GM19035 (cell line): ENCODE measurements around the gene NLRP1.

ENCODE experiments used
- ATAC-seq: cut with Tn5 transposase; IDR thresholded peaks from one replicate; pipeline ENCODE4 v1.9.1; 2021; ENCODE audit not compliant: unreplicated experiment

NLRP1 gene

GRCh38 chr17:5584383-5585286 is at the start of gene NLRP1:
Gene NLRP1, minus strand, starts transcription at chr17:5584509. Its CDS starts 552 bp downstream, at chr17:5583957.
- peak; percentile 86 for ATAC-seq

DNA sequence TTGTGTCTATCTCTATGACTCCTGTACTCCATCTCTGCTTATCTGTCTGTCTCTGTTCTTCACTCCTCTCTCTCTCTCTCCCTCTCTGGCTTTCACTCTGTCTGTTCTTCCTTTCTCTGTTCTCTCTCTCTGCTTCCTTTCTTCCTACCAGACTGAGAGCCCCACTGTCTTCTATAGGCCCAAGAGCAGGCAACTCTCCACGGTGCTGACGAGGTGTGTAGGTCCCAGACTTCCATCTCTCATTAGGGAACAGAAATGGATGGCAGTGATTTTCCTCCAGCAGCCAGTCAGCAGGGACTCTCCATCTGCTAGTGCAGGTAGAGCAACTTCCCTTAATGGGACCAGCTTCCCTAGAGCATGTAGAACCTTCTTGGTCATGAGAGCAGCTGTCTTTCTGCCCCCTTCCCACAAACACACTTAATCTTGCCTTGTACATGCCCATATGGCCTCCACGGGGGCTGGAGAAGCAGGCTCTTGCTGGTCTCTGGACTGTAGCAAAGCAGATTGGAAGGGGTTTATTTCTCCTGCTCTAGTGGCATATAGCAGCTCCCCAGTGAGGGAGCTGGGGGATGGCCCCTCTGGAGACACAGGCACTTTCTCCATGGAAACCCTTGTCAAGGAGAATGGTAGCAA is 47.8 kb upstream of the NLRP1 start:
- no peak for ATAC-seq

GRCh38 chr17:5630434-5630833 is 46.1 kb upstream of the NLRP1 start:
- no peak for ATAC-seq

- no peak for ATAC-seq
Measured at GRCh38 chr17:5629128-5629527, 44.8 kb upstream of the NLRP1 start.

- no peak for ATAC-seq
Measured at GRCh38 chr17:5628262-5628661, 44.0 kb upstream of the NLRP1 start.

GRCh38 chr17:5624211-5624610 is 39.9 kb upstream of the NLRP1 start:
- ATAC-seq = no peak

GRCh38 chr17:5621729-5622128 is 37.4 kb upstream of the NLRP1 start:
- no peak for ATAC-seq

DNA sequence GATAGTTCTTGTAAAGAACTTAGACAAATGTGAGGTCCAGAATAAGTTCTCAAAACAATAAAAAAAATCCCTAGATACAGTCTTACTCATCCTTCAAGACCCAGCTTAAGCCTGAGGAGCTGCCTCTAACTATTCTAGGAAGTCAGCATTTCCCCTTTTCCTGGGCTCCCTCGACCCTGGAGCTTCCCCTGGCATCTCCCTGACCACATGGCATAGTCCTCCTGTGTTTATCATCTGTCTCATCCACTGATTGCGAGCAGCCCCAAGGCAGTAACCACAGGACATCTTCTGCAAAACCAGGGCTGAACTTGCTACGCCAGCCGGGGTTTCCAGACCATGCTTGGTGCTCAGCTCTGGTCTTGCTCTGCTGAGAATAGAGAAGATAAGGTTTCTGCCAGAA is 36.7 kb upstream of the NLRP1 start:
- ATAC-seq = no peak

GRCh38 chr17:5619088-5619740 is 34.9 kb upstream of the NLRP1 start:
- ATAC-seq = no peak

DNA sequence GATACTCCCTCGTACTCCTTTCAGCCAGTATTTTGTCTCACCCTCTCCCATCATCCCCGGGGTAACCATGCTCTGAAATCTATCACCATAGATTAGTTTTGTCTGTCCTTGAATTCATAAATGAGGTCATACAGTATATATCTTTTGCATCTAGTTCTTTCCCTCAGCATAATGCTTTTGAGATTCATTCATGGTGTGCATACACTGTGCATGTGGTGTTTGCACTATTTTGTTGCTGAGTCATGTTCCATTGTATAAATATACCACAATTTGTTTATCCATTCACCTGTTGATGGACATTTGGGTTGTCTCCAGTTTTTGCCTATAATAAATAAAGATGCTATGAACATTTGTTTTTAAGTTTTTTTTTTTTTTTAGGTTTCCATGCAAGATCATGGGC is 34.2 kb upstream of the NLRP1 start:
- no peak for ATAC-seq

- no peak for ATAC-seq
Measured at GRCh38 chr17:5615476-5615875, 31.2 kb upstream of the NLRP1 start.

GRCh38 chr17:5610956-5611355 is 26.6 kb upstream of the NLRP1 start:
- no peak for ATAC-seq

DNA sequence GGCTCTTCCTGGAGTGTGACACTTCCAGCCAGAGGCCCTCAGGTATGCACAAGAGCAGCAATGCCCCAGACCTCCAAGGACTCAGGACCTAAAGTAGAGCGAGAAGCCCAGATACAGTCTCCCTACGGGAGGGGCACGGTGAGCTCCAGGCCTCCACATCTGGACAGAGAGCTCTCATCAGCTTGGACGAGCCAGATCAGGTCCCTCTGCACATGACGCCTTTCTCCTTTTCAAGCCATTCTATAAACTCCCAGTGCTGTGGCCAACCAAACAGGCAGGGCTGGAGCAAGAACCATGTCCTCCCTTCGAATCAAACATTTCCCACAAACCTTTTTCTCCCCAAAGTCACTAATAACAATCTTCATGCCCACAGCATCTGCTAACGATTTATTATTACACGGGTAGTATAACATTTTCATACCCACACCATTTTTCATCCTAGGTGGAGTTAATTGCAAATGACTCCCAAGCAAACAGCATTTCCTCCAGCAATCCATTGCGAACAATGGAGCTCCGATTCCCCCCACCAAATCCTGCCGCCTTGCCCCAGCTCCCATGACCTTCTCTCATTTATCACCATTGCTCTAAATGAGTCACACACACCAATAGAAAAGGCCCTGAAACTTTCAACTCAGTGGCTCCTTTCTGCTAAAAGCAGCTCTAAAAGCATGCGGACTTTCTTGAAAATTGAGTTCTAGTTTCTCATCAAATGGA is 24.2 kb upstream of the NLRP1 start:
- ATAC-seq = no peak

DNA sequence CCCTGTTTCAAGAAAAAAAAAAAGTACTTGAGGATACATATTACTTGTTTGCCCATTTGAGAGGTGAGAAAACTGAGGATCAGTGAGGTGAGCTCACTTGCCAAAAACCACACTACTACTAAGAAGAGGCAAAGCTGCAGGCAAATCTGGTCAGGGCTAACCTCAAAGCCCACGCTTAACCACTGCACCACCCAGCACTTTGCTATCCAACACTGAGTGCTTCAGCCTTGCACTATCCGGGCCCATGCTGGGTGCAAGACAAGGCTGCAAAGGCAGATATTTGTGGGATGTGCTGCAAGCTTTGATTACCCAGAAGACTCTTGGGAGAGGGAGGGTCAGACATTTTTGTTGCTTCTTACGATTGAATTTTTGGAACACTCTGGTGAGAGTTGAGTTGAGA is 23.6 kb upstream of the NLRP1 start:
- ATAC-seq = no peak

DNA sequence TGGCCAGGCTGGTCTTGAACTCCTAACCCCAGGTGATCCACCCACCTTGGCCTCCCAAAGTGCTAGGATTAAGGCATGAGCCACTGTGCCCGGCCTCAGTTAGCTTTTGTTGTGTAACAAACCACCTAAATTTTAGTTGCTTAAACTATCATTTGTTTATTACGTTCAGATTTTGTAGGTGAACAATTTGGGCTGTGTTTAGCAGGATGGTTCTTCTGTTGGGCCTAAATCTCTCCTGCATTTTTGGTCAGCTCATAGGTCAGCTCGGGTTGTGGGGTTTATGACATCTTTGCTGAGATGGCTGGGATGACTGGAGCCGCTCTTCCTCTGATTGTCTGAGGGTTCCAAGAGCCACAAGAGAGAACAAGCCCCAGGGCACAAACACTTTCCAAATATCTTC is 21.1 kb upstream of the NLRP1 start:
- ATAC-seq = no peak

DNA sequence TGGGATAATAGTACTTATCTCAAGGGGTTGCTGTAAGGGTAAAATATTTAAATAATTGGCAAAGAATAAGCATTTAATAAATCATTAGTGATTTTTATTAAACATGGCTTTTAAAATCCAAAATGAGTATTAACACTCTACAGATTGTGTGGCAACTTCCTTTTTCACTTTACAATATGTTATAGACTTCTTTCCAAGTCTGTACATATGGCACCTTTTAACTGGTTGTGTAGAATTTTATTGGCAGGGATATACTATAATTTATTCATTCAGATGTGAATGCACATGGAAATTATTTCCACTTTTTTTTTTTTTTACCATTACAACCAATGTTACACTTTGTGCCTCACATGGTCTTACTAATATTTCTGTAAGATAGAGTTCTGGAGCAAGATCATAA is 15.7 kb upstream of the NLRP1 start:
- no peak for ATAC-seq

GRCh38 chr17:5598457-5598856 is 14.1 kb upstream of the NLRP1 start:
- ATAC-seq = no peak

DNA sequence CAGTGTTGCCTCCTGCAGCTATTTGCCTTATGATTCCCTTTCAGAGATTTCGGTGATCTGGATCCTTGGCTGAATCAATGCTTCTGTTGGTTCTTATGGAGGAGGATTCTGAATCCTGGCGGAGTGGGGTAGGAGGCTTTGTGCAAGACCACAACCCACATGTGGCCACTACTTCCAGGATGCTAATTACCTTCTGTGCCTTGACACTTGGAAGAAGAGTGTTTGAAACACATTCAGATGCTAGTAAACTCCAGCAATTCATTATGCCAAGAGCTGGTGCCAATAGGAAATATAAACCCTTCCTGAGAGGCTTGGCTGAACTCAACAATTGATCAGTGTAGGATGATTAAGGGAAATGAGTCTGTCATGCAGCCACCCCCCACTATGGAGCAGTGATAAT is 12.1 kb upstream of the NLRP1 start:
- ATAC-seq = no peak

DNA sequence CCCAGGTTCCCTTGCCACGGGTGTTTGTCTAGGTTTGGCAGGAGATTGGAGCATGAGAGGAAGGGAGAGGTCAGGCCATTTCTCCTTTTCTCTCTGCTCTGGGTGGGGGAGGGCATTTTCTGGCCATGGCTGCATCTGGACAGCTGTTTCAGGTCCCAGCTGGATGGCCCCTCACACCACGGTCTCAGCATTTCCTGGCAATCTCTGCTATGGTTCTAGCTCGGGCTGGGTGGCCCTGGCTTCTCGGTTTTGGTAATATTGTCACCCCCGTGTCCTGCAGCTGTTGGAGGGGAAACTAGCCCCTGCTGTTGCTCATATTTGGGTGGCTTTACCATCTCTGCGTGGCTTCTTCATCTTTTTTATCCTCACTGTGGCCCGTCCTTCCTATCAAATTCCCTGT is 11.5 kb upstream of the NLRP1 start:
- no peak for ATAC-seq

DNA sequence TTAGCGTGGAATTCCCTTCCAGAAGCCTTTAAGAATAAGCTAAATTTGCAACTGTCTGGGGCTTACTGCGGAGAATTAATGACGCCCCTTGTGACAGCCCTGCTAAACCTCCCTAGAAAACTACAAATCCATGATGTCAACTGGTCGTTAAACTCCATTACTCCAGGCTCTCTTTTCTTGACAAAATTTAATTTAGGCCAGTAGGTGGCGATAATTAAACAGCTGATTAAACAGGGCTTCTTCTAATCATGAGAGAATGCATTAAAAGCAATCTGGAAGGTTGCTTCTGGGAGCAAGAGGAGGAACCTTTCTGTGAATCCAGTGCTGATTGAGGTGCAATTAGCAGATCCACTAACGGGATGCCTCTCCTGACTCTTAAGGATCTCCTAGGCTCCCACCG is 8.1 kb upstream of the NLRP1 start:
- no peak for ATAC-seq

DNA sequence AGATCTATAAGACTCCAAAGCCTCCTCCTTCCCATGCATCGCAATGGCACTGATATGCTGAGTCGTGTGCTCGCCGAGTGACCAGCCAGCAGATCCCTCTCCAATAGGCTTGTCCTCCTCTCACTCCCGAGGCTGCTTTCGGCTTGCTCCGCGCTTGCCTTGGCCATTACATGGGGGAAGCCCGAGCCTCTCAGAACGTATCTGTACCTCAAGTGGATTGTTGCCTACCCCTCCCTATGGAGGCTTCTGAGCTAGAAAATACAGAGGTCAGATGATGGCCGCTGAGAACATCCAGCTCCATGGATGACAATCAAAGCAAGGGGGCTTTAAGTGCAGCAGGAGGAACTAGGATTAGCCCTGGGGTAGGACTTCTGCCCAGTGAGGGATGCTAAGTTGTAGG is 7.7 kb upstream of the NLRP1 start:
- no peak for ATAC-seq
